ENCODE results near the gene ANKRD44. TPM values are rescaled to one million over a fixed set of nuclear protein-coding genes. Genes with fewer than 3 reads are reported as not detected.

Gene ANKRD44
- total RNA-seq, 1 donor from 2014 or later = 14.2 TPM

DNA sequence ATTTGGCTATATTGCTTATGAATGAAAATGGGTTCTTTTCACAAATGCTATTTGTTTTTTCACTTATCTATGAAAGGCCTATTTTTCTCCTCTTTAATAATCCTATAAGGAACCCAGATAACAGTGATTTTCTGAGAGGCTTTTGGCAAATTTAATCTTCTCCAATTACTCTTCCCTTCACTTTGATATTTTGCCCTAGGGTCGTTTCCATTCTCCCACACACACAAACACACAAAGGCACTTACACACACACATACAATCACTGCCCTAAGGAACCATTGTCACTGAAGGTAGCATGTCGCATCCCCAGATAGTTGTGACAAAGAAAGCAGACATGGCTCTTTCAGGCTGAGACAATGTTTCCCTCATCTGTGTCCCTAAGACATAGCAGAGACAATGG, 213.9 kb downstream of the ANKRD44 start:
- Mint-ChIP-seq H3K36me3 (no peaks in the 10 kb centered on the region), H3K27ac (no peak overlapping the region), H3K9me3 (no peaks in the 10 kb centered on the region), H3K4me1 (ENCODE audit: unreplicated experiment) (peaks cover 23% of the 10 kb centered on the region), H3K4me3 (no peak overlapping the region), H3K27me3 (no peaks in the 10 kb centered on the region)
- DNase-seq (ENCODE audit: extremely low spot score, unreplicated experiment) = no peak
- TF ChIP-seq, protein P1, sequence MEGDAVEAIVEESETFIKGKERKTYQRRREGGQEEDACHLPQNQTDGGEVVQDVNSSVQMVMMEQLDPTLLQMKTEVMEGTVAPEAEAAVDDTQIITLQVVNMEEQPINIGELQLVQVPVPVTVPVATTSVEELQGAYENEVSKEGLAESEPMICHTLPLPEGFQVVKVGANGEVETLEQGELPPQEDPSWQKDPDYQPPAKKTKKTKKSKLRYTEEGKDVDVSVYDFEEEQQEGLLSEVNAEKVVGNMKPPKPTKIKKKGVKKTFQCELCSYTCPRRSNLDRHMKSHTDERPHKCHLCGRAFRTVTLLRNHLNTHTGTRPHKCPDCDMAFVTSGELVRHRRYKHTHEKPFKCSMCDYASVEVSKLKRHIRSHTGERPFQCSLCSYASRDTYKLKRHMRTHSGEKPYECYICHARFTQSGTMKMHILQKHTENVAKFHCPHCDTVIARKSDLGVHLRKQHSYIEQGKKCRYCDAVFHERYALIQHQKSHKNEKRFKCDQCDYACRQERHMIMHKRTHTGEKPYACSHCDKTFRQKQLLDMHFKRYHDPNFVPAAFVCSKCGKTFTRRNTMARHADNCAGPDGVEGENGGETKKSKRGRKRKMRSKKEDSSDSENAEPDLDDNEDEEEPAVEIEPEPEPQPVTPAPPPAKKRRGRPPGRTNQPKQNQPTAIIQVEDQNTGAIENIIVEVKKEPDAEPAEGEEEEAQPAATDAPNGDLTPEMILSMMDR (conservative IDR thresholded peaks at IDR 0.05) = no peak

DNA sequence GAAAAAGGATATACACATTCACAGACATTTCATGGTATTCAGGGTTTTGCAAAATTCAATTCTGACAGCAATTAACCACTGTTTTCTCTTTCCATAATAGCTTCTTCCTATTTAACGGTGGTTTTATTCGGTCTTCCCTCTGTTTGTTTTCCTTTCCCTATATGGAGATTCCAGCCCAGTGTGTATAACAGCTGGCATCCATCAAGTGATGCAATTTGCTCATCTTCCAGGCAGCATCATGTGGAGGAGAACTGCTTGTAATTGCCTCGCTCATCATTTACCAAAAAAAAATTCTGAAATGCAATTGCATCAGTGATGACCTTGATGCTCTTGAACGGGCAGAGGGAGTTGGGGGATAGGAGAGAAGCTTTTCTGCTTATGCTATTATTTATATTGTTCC, 218.1 kb downstream of the ANKRD44 start:
- DNase-seq (ENCODE audit: extremely low spot score, unreplicated experiment) = no peak
- Mint-ChIP-seq H3K27me3 (no peaks in the 10 kb centered on the region), H3K36me3 (no peaks in the 10 kb centered on the region), H3K4me1 (ENCODE audit: unreplicated experiment) (peaks cover 38% of the 10 kb centered on the region), H3K9me3 (no peaks in the 10 kb centered on the region), H3K4me3 (peak overlapping the region; percentile 35), H3K27ac (no peak overlapping the region)
- TF ChIP-seq, protein P1 (conservative IDR thresholded peaks at IDR 0.05) = no peak

DNA sequence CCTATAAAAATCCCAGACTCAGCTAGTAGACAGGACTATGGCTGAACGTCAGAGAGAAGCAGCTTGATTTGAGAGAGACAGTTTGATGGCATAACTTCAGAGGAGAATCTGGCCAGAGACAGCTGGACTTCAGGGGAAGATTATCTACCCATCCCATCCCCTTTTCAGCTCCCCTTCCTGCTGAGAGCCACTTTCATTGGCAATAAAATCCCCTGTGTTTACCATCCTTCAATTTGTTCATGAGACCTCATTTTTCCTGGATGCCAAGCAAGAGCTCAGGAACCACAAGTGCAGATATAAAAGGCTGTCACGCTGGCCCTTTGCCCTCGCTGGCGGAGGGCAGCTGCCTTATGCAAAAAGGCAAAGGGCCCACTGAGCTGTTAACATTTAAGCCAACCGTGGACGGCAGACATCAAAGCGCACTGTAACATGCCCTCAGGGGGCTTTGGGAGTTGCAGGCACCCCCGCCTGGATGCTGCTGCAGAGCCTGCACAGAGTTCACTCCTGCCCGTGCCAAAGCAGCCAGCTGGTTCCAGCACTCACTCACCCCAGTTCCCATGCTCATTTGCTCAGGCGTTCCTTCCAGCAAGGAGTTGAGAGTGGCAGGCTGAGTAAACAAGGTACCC, 219.7 kb downstream of the ANKRD44 start:
- DNase-seq (ENCODE audit: extremely low spot score, unreplicated experiment) = no peak
- Mint-ChIP-seq H3K36me3 (no peaks in the 10 kb centered on the region), H3K27me3 (no peaks in the 10 kb centered on the region), H3K9me3 (no peaks in the 10 kb centered on the region), H3K4me3 (peak overlapping the region; percentile 26), H3K4me1 (ENCODE audit: unreplicated experiment) (peaks cover 37% of the 10 kb centered on the region), H3K27ac (no peak overlapping the region)
- TF ChIP-seq, protein P1 (conservative IDR thresholded peaks at IDR 0.05) = no peak

DNA sequence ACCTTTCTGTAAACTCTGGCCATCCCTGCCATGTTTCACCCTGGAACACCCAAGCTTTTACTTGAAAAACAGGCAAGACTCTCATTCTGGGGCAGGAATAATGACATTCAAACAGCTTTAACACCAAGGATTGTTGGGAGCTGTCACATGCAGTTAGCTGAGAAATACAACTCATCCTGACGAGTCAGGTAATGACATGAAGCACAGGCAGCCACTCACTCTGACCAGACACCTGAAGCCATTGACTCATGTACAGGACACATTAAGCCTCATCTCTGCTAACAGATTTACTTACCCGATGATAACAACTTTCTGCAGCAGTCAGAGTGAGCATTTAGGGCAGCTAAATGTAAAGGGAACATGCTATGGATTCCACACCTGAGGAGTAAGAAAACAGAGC, 220.9 kb downstream of the ANKRD44 start:
- no peak for DNase-seq (ENCODE audit: extremely low spot score, unreplicated experiment)
- H3K27ac Mint-ChIP-seq = no peak overlapping the region
- no peak overlapping the region for H3K4me3 Mint-ChIP-seq
- no peaks in the 10 kb centered on the region for H3K9me3 Mint-ChIP-seq
- no peaks in the 10 kb centered on the region for H3K36me3 Mint-ChIP-seq
- TF ChIP-seq, protein P1 (conservative IDR thresholded peaks at IDR 0.05) = no peak
- H3K4me1 Mint-ChIP-seq (ENCODE audit: unreplicated experiment) = peaks cover 37% of the 10 kb centered on the region
- H3K27me3 Mint-ChIP-seq = no peaks in the 10 kb centered on the region

DNA sequence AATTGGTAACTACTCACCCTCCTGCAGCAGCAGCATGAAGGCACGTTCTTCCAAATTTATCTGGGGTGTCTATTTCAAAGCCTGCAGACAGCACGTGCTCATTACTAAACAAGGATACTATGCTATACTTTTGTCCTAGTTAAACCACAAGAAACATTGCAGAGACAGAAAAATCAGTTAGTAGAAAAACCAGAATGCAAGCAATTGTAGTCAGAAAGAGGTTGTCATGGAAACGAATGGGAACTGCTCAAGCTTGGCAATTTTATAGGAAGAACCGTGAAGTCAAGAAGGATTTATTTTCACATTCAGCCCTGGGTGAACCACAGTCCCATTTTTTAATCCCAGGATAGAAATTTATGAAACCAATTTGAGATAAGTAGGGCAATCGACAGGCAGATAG, 221.9 kb downstream of the ANKRD44 start:
- Mint-ChIP-seq H3K36me3 (no peaks in the 10 kb centered on the region), H3K27ac (peak overlapping the region; percentile 2), H3K27me3 (no peaks in the 10 kb centered on the region), H3K9me3 (no peaks in the 10 kb centered on the region), H3K4me3 (peak overlapping the region; percentile 1), H3K4me1 (ENCODE audit: unreplicated experiment) (peaks cover 37% of the 10 kb centered on the region)
- TF ChIP-seq, protein P1 (conservative IDR thresholded peaks at IDR 0.05) = no peak
- DNase-seq (ENCODE audit: extremely low spot score, unreplicated experiment) = no peak
